A673 (cell line): Measurements from ENCODE around the gene INAFM1.

ENCODE experiments used
- EZH2 ChIP-seq: fragments of 200-600 bp; sonication (generic); IDR thresholded peaks from 2 replicates; pipeline ENCODE4 v1.6.1; 2017; ENCODE audit warnings: borderline replicate concordance, low read depth, mild to moderate bottlenecking, mixed read lengths, antibody characterized with exemption, low read length; ENCODE audit not compliant: poor library complexity, severe bottlenecking
- TF ChIP-seq, protein P1 (sequence below): fragments of 300-800, 200-600 bp; sonication (generic); conservative IDR thresholded peaks from 2 replicates; pipeline ENCODE4 v1.5.1; 2017; ENCODE audit warnings: low read depth, mild to moderate bottlenecking, antibody characterized with exemption, low read length, moderate library complexity, mixed read lengths

DNA sequence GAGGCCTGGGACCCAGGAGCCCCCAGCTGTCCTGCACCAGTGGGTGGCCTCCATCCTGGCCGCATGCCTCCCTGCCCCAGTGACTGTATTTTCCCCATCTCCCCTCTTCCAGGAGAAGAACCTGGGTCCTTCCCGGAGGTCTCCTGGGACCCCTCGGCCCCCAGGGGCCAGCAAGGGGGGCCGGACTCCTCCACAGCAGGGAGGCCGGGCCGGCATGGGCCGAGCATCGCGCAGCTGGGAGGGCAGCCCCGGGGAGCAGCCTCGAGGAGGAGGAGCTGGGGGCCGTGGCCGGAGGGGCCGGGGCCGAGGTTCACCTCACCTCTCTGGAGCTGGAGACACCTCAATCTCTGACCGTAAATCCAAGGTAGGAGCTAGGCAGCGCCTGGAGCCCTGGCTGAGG, 14.2 kb upstream of the INAFM1 start:
- no peak for TF ChIP-seq EZH2
- TF ChIP-seq, protein P1, sequence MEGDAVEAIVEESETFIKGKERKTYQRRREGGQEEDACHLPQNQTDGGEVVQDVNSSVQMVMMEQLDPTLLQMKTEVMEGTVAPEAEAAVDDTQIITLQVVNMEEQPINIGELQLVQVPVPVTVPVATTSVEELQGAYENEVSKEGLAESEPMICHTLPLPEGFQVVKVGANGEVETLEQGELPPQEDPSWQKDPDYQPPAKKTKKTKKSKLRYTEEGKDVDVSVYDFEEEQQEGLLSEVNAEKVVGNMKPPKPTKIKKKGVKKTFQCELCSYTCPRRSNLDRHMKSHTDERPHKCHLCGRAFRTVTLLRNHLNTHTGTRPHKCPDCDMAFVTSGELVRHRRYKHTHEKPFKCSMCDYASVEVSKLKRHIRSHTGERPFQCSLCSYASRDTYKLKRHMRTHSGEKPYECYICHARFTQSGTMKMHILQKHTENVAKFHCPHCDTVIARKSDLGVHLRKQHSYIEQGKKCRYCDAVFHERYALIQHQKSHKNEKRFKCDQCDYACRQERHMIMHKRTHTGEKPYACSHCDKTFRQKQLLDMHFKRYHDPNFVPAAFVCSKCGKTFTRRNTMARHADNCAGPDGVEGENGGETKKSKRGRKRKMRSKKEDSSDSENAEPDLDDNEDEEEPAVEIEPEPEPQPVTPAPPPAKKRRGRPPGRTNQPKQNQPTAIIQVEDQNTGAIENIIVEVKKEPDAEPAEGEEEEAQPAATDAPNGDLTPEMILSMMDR, result no peak
